Measurements from ENCODE around the gene ABCB1. TPM values are rescaled to one million over a fixed set of nuclear protein-coding genes. Genes with fewer than 3 reads are reported as not detected.

ABCB1 gene
- total RNA-seq = 0.05 TPM in 1 of 2 replicates, not detected in the other

GRCh38 chr7:87600130-87601124 is at the start of gene ABCB1:
Gene ABCB1, minus strand, starts transcription at chr7:87600884. Its CDS starts 700 bp downstream, at chr7:87600184.

DNA sequence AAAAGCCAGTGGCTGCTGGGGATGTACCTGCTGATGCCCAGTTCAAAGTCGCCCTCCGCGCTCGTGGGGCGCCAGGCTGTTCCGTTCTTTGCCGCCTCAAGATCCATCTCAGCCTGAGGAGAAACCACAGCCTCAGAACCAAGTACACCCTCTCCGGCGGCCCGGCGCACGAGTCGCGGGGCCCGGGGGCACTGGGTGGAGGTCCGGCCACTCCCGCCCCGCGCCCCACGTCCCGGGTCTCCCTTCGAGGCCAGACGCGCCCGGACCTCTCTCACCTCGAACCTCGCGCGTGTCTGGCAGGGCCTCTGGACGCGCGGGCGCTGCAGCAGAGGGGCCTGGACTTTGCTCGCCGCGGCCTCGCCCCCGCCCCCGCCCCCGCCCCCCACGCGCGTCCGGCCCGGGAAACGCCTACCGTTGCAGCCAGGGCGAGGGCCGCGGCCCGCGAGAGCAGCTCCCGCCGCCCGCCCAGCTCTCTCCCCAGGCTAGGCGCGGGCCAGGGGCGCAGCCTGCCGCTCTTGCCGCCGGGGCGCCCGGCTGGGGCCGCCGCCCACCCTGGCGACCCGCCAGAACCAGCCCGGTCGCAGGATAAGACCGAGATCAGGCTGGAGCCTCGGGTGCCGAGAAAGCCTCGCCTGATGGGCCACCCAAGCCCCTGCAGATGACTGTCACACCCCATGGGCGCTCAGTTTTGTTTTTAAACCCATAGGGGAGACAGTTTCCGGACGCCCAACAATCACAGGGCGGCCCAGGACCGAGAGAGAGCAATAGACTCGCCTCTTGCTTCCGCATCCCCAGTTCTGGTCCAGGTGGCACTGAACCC is 125.1 kb downstream of the ABCB1 start, which contains the start of gene ABCB4:
Gene ABCB4, minus strand, starts transcription at position 322 of the 820 bp plus-strand sequence. Its CDS starts 215 bp downstream, at position 107.

Other genes starting within 250 kb of the ABCB1 start
- 0.14 and 0.30 TPM in 2 replicates for gene ABCB4, start 125.2 kb downstream of the ABCB1 start, total RNA-seq
- gene RUNDC3B, start 27.5 kb upstream of the ABCB1 start, total RNA-seq = not detected in 2 replicates

Measured in smooth muscle cell of the umbilical artery (primary cell).